WTC11 (cell line): ENCODE data around the gene KCNMA1. TPM values are rescaled to one million over a fixed set of nuclear protein-coding genes. Genes with fewer than 3 reads are reported as not detected.
A peak's percentile ranks its signal among the peaks of the same experiment; 100 is the strongest.

Source experiments
- ATAC-seq: fragments of 200-7000 bp; cut with Tn5 transposase; 2 replicates; pipeline ENCODE4 v1.10.0; 2021; ENCODE audit warnings: mild to moderate bottlenecking, moderate library complexity
- CTCF ChIA-PET: fragments of 300-600 bp; sonication (Branson Sonifier 250); formaldehyde crosslinking; loops from one replicate; lab custom pipeline; 2021; ENCODE audit warnings: antibody characterized with exemption; lab: Charles Lee
- POLR2A ChIA-PET: fragments of 350-600 bp; sonication (Branson Sonifier 250); formaldehyde crosslinking; loops from one replicate; lab custom pipeline; 2021; ENCODE audit warnings: antibody characterized with exemption; lab: Charles Lee
- DNase-seq: peaks from one replicate; pipeline ENCODE4 v3.0.0; 2021; ENCODE audit warnings: low spot score
- H3K27ac Mint-ChIP-seq: 2 replicates; pipeline ENCODE4 v1.8.0; 2021; ENCODE audit warnings: mixed read lengths
- H3K27me3 Mint-ChIP-seq: 2 replicates; pipeline ENCODE4 v1.8.0; 2021; ENCODE audit warnings: low read depth, mild to moderate bottlenecking, moderate library complexity, mixed read lengths
- H3K36me3 Mint-ChIP-seq: 2 replicates; pipeline ENCODE4 v1.8.0; 2021; ENCODE audit warnings: mixed read lengths
- H3K4me1 Mint-ChIP-seq: 2 replicates; pipeline ENCODE4 v1.8.0; 2022; ENCODE audit warnings: mixed read lengths
- H3K4me3 Mint-ChIP-seq: 2 replicates; pipeline ENCODE4 v1.8.0; 2021; ENCODE audit warnings: mild to moderate bottlenecking, moderate library complexity, mixed read lengths
- H3K9me3 Mint-ChIP-seq: 2 replicates; pipeline ENCODE4 v1.8.0; 2021; ENCODE audit warnings: mixed read lengths
- ATF2 ChIP-seq: sonication (generic); formaldehyde crosslinking; IDR thresholded peaks from 2 replicates; pipeline ENCODE4 v1.8.1; 2022; ENCODE audit warnings: low read depth, missing genetic modification reagents, borderline replicate concordance
- CTCF ChIP-seq: fragments of 200-600 bp; IDR thresholded peaks from 2 replicates; pipeline ENCODE4 v1.8.0; 2022; ENCODE audit warnings: antibody characterized with exemption
- E2F4 ChIP-seq: sonication (generic); formaldehyde crosslinking; IDR thresholded peaks from 2 replicates; pipeline ENCODE4 v1.8.1; 2022; ENCODE audit warnings: low read depth, mild to moderate bottlenecking, moderate library complexity, missing genetic modification reagents, borderline replicate concordance
- E2F5 ChIP-seq: sonication (generic); formaldehyde crosslinking; IDR thresholded peaks from 2 replicates; pipeline ENCODE4 v1.8.1; 2022; ENCODE audit warnings: mild to moderate bottlenecking, moderate library complexity, missing genetic modification reagents
- ELF4 ChIP-seq: sonication (generic); formaldehyde crosslinking; IDR thresholded peaks from 2 replicates; pipeline ENCODE4 v1.8.1; 2022; ENCODE audit warnings: low read depth, mild to moderate bottlenecking, moderate library complexity, missing genetic modification reagents
- GABPB1 ChIP-seq: sonication (generic); formaldehyde crosslinking; IDR thresholded peaks from 2 replicates; pipeline ENCODE4 v1.8.1; 2023; ENCODE audit warnings: mild to moderate bottlenecking, missing genetic modification reagents
- IRF1 ChIP-seq: sonication (generic); formaldehyde crosslinking; IDR thresholded peaks from 2 replicates; pipeline ENCODE4 v1.8.0; 2023; ENCODE audit warnings: missing genetic modification reagents
- JUN ChIP-seq: sonication (generic); formaldehyde crosslinking; IDR thresholded peaks from 2 replicates; pipeline ENCODE4 v1.8.0; 2023; ENCODE audit warnings: mild to moderate bottlenecking, missing genetic modification reagents
- MAX ChIP-seq: sonication (generic); formaldehyde crosslinking; IDR thresholded peaks from 2 replicates; pipeline ENCODE4 v1.8.0; 2022; ENCODE audit warnings: mild to moderate bottlenecking, missing genetic modification reagents
- TP53 ChIP-seq: sonication (generic); formaldehyde crosslinking; IDR thresholded peaks from 2 replicates; pipeline ENCODE4 v1.8.1; 2023; ENCODE audit warnings: mild to moderate bottlenecking, missing genetic modification reagents
- USF1 ChIP-seq: sonication (generic); formaldehyde crosslinking; IDR thresholded peaks from 2 replicates; pipeline ENCODE4 v1.8.0; 2022; ENCODE audit warnings: mild to moderate bottlenecking, missing genetic modification reagents
- ZNF532 ChIP-seq: fragments of 250-450 bp; sonication (Bioruptor Pico); IDR thresholded peaks from 2 replicates; pipeline ENCODE4 v1.9.0; 2021; ENCODE audit warnings: mild to moderate bottlenecking, borderline replicate concordance
- total RNA-seq: library from RNA; stranded (reverse); gene quantifications from 3 replicates; pipeline ENCODE4 v1.2.3, GENCODE V29; 2021

Gene KCNMA1
- total RNA-seq, 1 experiment from 2014 or later: 7.3 TPM

- Mint-ChIP-seq H3K27me3 (no peaks in the 10 kb centered on the region; the same call in 1 of the 2 replicates), H3K4me3 (no peak overlapping the region), H3K4me1 (peaks cover 5% of the 10 kb centered on the region), H3K9me3 (no peaks in the 10 kb centered on the region), H3K27ac (no peak overlapping the region), H3K36me3 (no peaks in the 10 kb centered on the region)
- ATAC-seq: no peak
- CTCF ChIA-PET: interaction anchor here (0.7 to 1.6 kb wide), 3 partner anchors 146 to 543 kb away, joined by 3 to 4 read pairs (median 3); no protein-coding TSS in a partner anchor
- no peak for TF ChIP-seq IRF1 (CRISPR knock-in tag)
- no peak for TF ChIP-seq E2F4 (CRISPR knock-in tag)
- TF ChIP-seq MAX: no peak
- TF ChIP-seq ELF4 (CRISPR knock-in tag): no peak
- TF ChIP-seq USF1 (CRISPR knock-in tag): no peak
- no peak for TF ChIP-seq ATF2 (CRISPR knock-in tag)
- no peak for TF ChIP-seq GABPB1 (CRISPR knock-in tag)
- TF ChIP-seq JUN (CRISPR knock-in tag): no peak
- no peak for DNase-seq
- POLR2A ChIA-PET: no interaction called here
These were observed 469.4 kb downstream of the KCNMA1 start for GRCh38 chr10:77168161-77168560.

GRCh38 chr10:77165445-77166208, 472.0 kb downstream of the KCNMA1 start:
- peak; percentile 59 for DNase-seq
- Mint-ChIP-seq H3K4me1 (peaks cover 5% of the 10 kb centered on the region), H3K27me3 (no peaks in the 10 kb centered on the region), H3K36me3 (no peaks in the 10 kb centered on the region), H3K27ac (0 out of 2 replicates have a peak overlapping the region, but pooled peaks have one; percentile 66), H3K9me3 (no peaks in the 10 kb centered on the region), H3K4me3 (peak overlapping the region; percentile 19; the same call in 1 of the 2 replicates)
- ChIA-PET CTCF (interaction anchor here (0.6 to 3.4 kb wide), 52 partner anchors 8 to 882 kb away, joined by 3 to 33 read pairs (median 4); partner anchors contain the start of gene KCNMA1), POLR2A (no interaction called here)
- TF ChIP-seq TP53 (CRISPR knock-in tag) (no peak), ZNF532 (no peak), CTCF (0 out of 2 replicates have a peak, but pooled peaks have one; percentile 52), E2F5 (CRISPR knock-in tag) (no peak), ATF2 (CRISPR knock-in tag) (no peak)
- ATAC-seq: peak; percentile 99
